Kidney (tissue), 14 donors: ENCODE results near the gene INSC. TPM values are rescaled to one million over a fixed set of nuclear protein-coding genes. Genes with fewer than 3 reads are reported as not detected.

Experiments used
- DNase-seq, 5 donors: peaks; one replicate each; pipeline ENCODE4 v3.0.0-alpha.2; 2013 to 2020
- FAIRE-seq: peaks from 2 replicates; lab custom pipeline; 2012; peaks lifted over from hg19 to GRCh38; lab: Jason Lieb, UNC
- H3K27ac ChIP-seq, 2 donors: one replicate each; pipeline ENCODE4 v1.7.0; 2013; ENCODE audit warnings: low read depth in 2 of 2, low read length in 2 of 2, inconsistent platforms in 1 of 2
- H3K27me3 ChIP-seq: one replicate; pipeline ENCODE4 v1.7.1; 2013; ENCODE audit warnings: low read length, inconsistent platforms; ENCODE audit not compliant: control insufficient read depth, insufficient read depth
- H3K36me3 ChIP-seq, 3 donors: one replicate each; pipeline versions ENCODE4 v1.7.0 to v1.7.1; 2013; ENCODE audit warnings: low read length in 3 of 3, control low read depth in 1 of 3, inconsistent platforms in 1 of 3; ENCODE audit not compliant: insufficient read depth in 3 of 3, control insufficient read depth in 2 of 3
- H3K4me1 ChIP-seq, 3 donors: one replicate each; pipeline versions ENCODE4 v1.7.0 to v1.7.1; 2013; ENCODE audit warnings: low read length in 3 of 3, inconsistent platforms in 1 of 3, low read depth in 1 of 3; ENCODE audit not compliant: control insufficient read depth in 2 of 3, insufficient read depth in 2 of 3
- H3K4me3 ChIP-seq, 3 donors: one replicate each; pipeline versions ENCODE4 v1.7.0 to v1.8.1; 2013; ENCODE audit warnings: low read length in 3 of 3, control low read depth in 1 of 3, inconsistent platforms in 1 of 3
- H3K9ac ChIP-seq, 3 donors: one replicate each; pipeline versions ENCODE4 v1.7.0 to v1.7.1; 2013; ENCODE audit warnings: low read length in 3 of 3, control low read depth in 1 of 3, inconsistent platforms in 1 of 3
- H3K9me3 ChIP-seq, 3 donors: one replicate each; pipeline versions ENCODE4 v1.7.0 to v1.7.1; 2013; ENCODE audit warnings: low read length in 3 of 3, control low read depth in 1 of 3, inconsistent platforms in 1 of 3; ENCODE audit not compliant: control insufficient read depth in 2 of 3, insufficient read depth in 1 of 3
- intact Hi-C: fragments of 100-400 bp; cut with DNase I; formaldehyde crosslinking; loops from one replicate; pipeline ENCODE4 v1.11.1; 2022
- polyA plus RNA-seq: library from polyadenylated mRNA; stranded (reverse); fragments of 350-450 nt; fragmentation: Illumina TruSeq; extraction: RNeasy Lipid Tissue Mini Kit (QIAGEN cat#74804); gene quantifications from one replicate; pipeline ENCODE4 v1.2.3, GENCODE V29; 2014; ENCODE audit warnings: low read depth, low replicate concordance; ENCODE audit not compliant: insufficient read depth
- total RNA-seq: library from RNA; stranded (reverse); fragmentation: NEBNext Ultra II Directional; extraction: Animal tissue kit (Norgen Biotek cat#: 25700); gene quantifications from one replicate; pipeline ENCODE4 v1.2.1, GENCODE V29; 2021
- TF ChIP-seq, protein P1 (sequence below): IDR thresholded peaks from 3 replicates; pipeline ENCODE4 v1.5.1; 2012; ENCODE audit warnings: mild to moderate bottlenecking, moderate library complexity, borderline replicate concordance; ENCODE audit not compliant: insufficient read depth; ENCODE audit errors: extremely low read depth
- donor health status: control.
- donor health status: control.
- donor health status: control.
- donor health status: control.
- donor health status: control.
- donor health status: DM: yes; HTN: yes; CAD: no.
- donor health status: Normal renal cell carcinoma (clear cell type).

INSC gene
- total and polyA plus RNA-seq, 2 donors from 2014 or later, result 0.41 to 1.3 TPM

GRCh38 chr11:15266999-15267398, 152.3 kb downstream of the INSC start:
- Histone ChIP-seq H3K36me3 (no peaks in the 10 kb centered on the region), H3K9ac (no peak overlapping the region), H3K4me1 (no peaks in the 10 kb centered on the region), H3K27ac (no peak overlapping the region), H3K27me3 (no peaks in the 10 kb centered on the region), H3K9me3 (no peaks in the 10 kb centered on the region), H3K4me3 (no peak overlapping the region)
- DNase-seq (no peak), FAIRE-seq (no peak)
- intact Hi-C loops, result no loop called here
- TF ChIP-seq, protein P1, sequence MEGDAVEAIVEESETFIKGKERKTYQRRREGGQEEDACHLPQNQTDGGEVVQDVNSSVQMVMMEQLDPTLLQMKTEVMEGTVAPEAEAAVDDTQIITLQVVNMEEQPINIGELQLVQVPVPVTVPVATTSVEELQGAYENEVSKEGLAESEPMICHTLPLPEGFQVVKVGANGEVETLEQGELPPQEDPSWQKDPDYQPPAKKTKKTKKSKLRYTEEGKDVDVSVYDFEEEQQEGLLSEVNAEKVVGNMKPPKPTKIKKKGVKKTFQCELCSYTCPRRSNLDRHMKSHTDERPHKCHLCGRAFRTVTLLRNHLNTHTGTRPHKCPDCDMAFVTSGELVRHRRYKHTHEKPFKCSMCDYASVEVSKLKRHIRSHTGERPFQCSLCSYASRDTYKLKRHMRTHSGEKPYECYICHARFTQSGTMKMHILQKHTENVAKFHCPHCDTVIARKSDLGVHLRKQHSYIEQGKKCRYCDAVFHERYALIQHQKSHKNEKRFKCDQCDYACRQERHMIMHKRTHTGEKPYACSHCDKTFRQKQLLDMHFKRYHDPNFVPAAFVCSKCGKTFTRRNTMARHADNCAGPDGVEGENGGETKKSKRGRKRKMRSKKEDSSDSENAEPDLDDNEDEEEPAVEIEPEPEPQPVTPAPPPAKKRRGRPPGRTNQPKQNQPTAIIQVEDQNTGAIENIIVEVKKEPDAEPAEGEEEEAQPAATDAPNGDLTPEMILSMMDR, result no peak

- no peak overlapping the region for H3K27ac ChIP-seq
- no peaks in the 10 kb centered on the region for H3K9me3 ChIP-seq
- H3K9ac ChIP-seq, result no peak overlapping the region
- intact Hi-C loops, result no loop called here
- H3K27me3 ChIP-seq, result no peaks in the 10 kb centered on the region
- no peaks in the 10 kb centered on the region for H3K4me1 ChIP-seq
- TF ChIP-seq, protein P1, result no peak
- H3K36me3 ChIP-seq, result no peaks in the 10 kb centered on the region
- no peak for DNase-seq
- no peak for FAIRE-seq
- H3K4me3 ChIP-seq, result no peak overlapping the region
Observed at GRCh38 chr11:15268598-15268997, 153.9 kb downstream of the INSC start.

GRCh38 chr11:15275141-15275540, 160.4 kb downstream of the INSC start:
- DNase-seq (no peak), FAIRE-seq (no peak)
- Histone ChIP-seq H3K9ac (no peak overlapping the region), H3K27me3 (no peaks in the 10 kb centered on the region), H3K9me3 (no peaks in the 10 kb centered on the region), H3K4me3 (no peak overlapping the region), H3K36me3 (no peaks in the 10 kb centered on the region), H3K27ac (no peak overlapping the region), H3K4me1 (no peaks in the 10 kb centered on the region)
- intact Hi-C loops, result no loop called here
- TF ChIP-seq, protein P1, result no peak

GRCh38 chr11:15276621-15277020, 161.9 kb downstream of the INSC start:
- FAIRE-seq (no peak), DNase-seq (peak in 3 of 5 donors; percentile 13 to 64 (median 46))
- TF ChIP-seq, protein P1, result peak; percentile 4
- Histone ChIP-seq H3K4me3 (no peak overlapping the region), H3K27ac (no peak overlapping the region), H3K36me3 (no peaks in the 10 kb centered on the region), H3K9ac (no peak overlapping the region), H3K4me1 (no peaks in the 10 kb centered on the region), H3K9me3 (no peaks in the 10 kb centered on the region), H3K27me3 (no peaks in the 10 kb centered on the region)
- intact Hi-C loops, result no loop called here
